PC-3 (cell line): ENCODE measurements around the gene PDLIM1. TPM values are rescaled to one million over a fixed set of nuclear protein-coding genes. Genes with fewer than 3 reads are reported as not detected.

ENCODE experiments used
- ATAC-seq: fragments of 200-7000 bp; cut with Tn5 transposase; 2 replicates; pipeline ENCODE4 v1.9.1; 2020; ENCODE audit warnings: mild to moderate bottlenecking, moderate library complexity
- BruUV-seq: library from RNA; stranded (reverse); fragments of 400-500 nt; replicated peaks from 2 replicates; lab custom pipeline; 2021; lab: Mats Ljungman, UMichigan
- CTCF ChIA-PET: fragments of 300-600 bp; sonication (Branson Sonifier 250); formaldehyde crosslinking; loops from one replicate; lab custom pipeline; 2022; ENCODE audit warnings: antibody characterized with exemption; lab: Charles Lee
- POLR2A ChIA-PET: fragments of 300-600 bp; sonication (Branson Sonifier 250); formaldehyde crosslinking; loops from one replicate; lab custom pipeline; 2022; ENCODE audit warnings: antibody characterized with exemption; ENCODE audit not compliant: unreplicated experiment; lab: Charles Lee
- DNase-seq: peaks from one replicate; pipeline ENCODE4 v3.0.0-alpha.2; 2015
- H2AFZ ChIP-seq: fragments of 300-600 bp; sonication (generic); 2 replicates; pipeline ENCODE4 v1.6.0; 2016; ENCODE audit warnings: antibody characterized with exemption, low read length
- H3F3A ChIP-seq: fragments of 300-600 bp; sonication (generic); one replicate; pipeline ENCODE4 v1.6.0; 2017; ENCODE audit warnings: antibody characterized with exemption, low read length, control low read depth, mild to moderate bottlenecking; ENCODE audit not compliant: unreplicated experiment
- H3K27ac ChIP-seq: fragments of 300-600 bp; sonication (generic); 2 replicates; pipeline ENCODE4 v1.5.1; 2016; ENCODE audit warnings: mild to moderate bottlenecking, low read length
- H3K27me3 ChIP-seq: fragments of 300-600 bp; sonication (generic); 2 replicates; pipeline ENCODE4 v1.6.1; 2016; ENCODE audit warnings: low read length, mixed read lengths
- H3K36me3 ChIP-seq: fragments of 300-600 bp; sonication (generic); 2 replicates; pipeline ENCODE4 v1.6.1; 2016; ENCODE audit warnings: low read depth, mixed run types, low read length, mixed read lengths
- H3K4me1 ChIP-seq: fragments of 300-600 bp; sonication (generic); 2 replicates; pipeline ENCODE4 v1.5.1; 2016; ENCODE audit warnings: low read length; ENCODE audit not compliant: insufficient read depth
- H3K4me2 ChIP-seq: fragments of 300-600 bp; sonication (generic); 2 replicates; pipeline ENCODE4 v1.6.0; 2016; ENCODE audit warnings: low read length
- H3K4me3 ChIP-seq: fragments of 300-600 bp; sonication (generic); 2 replicates; pipeline ENCODE4 v1.5.1; 2016; ENCODE audit warnings: mild to moderate bottlenecking, low read length, mixed read lengths
- H3K79me2 ChIP-seq: fragments of 300-600 bp; sonication (generic); 2 replicates; pipeline ENCODE4 v1.6.1; 2017; ENCODE audit warnings: low read length, mixed read lengths
- H3K9ac ChIP-seq: fragments of 300-600 bp; sonication (generic); 2 replicates; pipeline ENCODE4 v1.6.0; 2016; ENCODE audit warnings: mild to moderate bottlenecking, low read length
- H3K9me2 ChIP-seq: fragments of 300-600 bp; sonication (generic); replicated peaks from 2 replicates; pipeline ENCODE4 v1.6.1; 2016; ENCODE audit warnings: mixed run types, low read length, mixed read lengths
- H3K9me3 ChIP-seq: fragments of 300-600 bp; sonication (generic); 2 replicates; pipeline ENCODE4 v1.6.1; 2016; ENCODE audit warnings: low read length, mixed read lengths
- H4K20me1 ChIP-seq: fragments of 300-600 bp; sonication (generic); 2 replicates; pipeline ENCODE4 v1.6.1; 2016; ENCODE audit warnings: low read length, mixed read lengths
- EZH2 ChIP-seq: fragments of 300-600 bp; sonication (generic); IDR thresholded peaks from one replicate; pipeline ENCODE4 v1.6.1; 2017; ENCODE audit warnings: antibody characterized with exemption, mild to moderate bottlenecking, low read length; ENCODE audit not compliant: unreplicated experiment
- EZH2phosphoT487 ChIP-seq: fragments of 300-600 bp; sonication (generic); IDR thresholded peaks from 2 replicates; pipeline ENCODE4 v1.6.1; 2018; ENCODE audit warnings: mild to moderate bottlenecking, antibody characterized with exemption, low read length, borderline replicate concordance
- intact Hi-C: fragments of 100-400 bp; cut with micrococcal nuclease; formaldehyde crosslinking; loops from 2 replicates; pipeline ENCODE4 v1.9.0; 2023
- total RNA-seq: library from RNA; depleted of rRNA; stranded (reverse); fragments of >200 nt; gene quantifications from 2 replicates; pipeline ENCODE4 v1.2.3, GENCODE V29; 2014
- TF ChIP-seq, protein P1 (sequence below): fragments of 300-600 bp; sonication (generic); conservative IDR thresholded peaks from 2 replicates; pipeline ENCODE4 v1.5.1; 2017; ENCODE audit warnings: antibody characterized with exemption, low read depth, mild to moderate bottlenecking, low read length

PDLIM1 gene
- total RNA-seq, 1 experiment from 2014 or later = 28.2 TPM

DNA sequence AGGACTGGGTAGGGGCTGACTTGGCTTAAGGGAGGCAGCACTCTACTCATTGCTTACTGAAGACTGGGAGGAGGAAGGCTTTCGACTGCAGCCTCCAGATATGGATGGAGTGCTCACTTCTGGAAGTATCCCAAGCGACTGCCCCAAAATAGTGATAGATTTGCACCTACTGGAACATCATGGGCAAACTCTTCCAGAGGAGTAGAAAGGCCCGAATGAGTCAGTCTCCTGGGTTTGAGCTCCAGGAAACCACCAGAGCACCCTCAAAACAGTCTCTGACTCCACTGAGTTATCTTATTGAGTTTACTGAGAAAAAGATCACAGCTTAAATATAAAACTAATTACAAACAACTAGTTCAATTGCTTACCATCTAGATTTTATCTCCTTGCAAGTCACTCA, 37.2 kb upstream of the PDLIM1 start:
- ATAC-seq = no peak
- intact Hi-C loops = no loop called here
- Histone ChIP-seq H3K4me3 (no peak overlapping the region), H4K20me1 (no peaks in the 10 kb centered on the region), H3K9ac (no peak overlapping the region), H3K4me1 (peaks cover 33% of the 10 kb centered on the region), H3K27me3 (no peaks in the 10 kb centered on the region), H3K9me2 (no peaks in the 10 kb centered on the region), H3K9me3 (no peaks in the 10 kb centered on the region), H3K27ac (no peak overlapping the region), H3K4me2 (no peak overlapping the region), H3K36me3 (no peaks in the 10 kb centered on the region), H3F3A (no peaks in the 10 kb centered on the region), H3K79me2 (no peaks in the 10 kb centered on the region), H2AFZ (no peak overlapping the region)
- no peak for DNase-seq
- ChIA-PET POLR2A (no interaction called here), CTCF (no interaction called here)
- TF ChIP-seq, protein P1, sequence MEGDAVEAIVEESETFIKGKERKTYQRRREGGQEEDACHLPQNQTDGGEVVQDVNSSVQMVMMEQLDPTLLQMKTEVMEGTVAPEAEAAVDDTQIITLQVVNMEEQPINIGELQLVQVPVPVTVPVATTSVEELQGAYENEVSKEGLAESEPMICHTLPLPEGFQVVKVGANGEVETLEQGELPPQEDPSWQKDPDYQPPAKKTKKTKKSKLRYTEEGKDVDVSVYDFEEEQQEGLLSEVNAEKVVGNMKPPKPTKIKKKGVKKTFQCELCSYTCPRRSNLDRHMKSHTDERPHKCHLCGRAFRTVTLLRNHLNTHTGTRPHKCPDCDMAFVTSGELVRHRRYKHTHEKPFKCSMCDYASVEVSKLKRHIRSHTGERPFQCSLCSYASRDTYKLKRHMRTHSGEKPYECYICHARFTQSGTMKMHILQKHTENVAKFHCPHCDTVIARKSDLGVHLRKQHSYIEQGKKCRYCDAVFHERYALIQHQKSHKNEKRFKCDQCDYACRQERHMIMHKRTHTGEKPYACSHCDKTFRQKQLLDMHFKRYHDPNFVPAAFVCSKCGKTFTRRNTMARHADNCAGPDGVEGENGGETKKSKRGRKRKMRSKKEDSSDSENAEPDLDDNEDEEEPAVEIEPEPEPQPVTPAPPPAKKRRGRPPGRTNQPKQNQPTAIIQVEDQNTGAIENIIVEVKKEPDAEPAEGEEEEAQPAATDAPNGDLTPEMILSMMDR = no peak
- TF ChIP-seq EZH2phosphoT487 (no peak), EZH2 (no peak)
- BruUV-seq = no TSS peak

DNA sequence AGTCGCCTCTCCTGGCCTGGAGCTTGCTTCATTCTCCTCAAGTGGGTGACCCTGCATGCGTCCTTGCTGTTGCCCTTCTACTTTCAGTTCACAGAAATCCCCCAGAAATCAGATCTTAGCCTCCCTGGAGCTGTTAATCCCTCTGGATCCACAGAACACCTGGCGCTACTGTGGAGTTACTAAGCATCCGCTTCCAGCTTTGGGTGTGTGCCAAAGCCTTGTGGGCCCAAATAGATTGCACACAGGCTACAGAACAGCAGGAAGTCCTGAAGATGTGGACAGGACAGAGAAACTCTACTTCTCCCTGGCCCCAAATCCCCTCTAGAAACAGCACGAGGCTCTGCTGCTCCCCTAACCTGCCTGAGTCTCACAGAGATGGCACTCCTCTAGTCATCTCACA, 36.6 kb upstream of the PDLIM1 start:
- H3K4me1 ChIP-seq = peaks cover 29% of the 10 kb centered on the region
- H3K9ac ChIP-seq = no peak overlapping the region
- H2AFZ ChIP-seq = no peak overlapping the region
- no peaks in the 10 kb centered on the region for H3K9me3 ChIP-seq
- H3K36me3 ChIP-seq = no peaks in the 10 kb centered on the region
- no TSS peak for BruUV-seq
- CTCF ChIA-PET = no interaction called here
- DNase-seq (peak; percentile 36), ATAC-seq (no peak)
- POLR2A ChIA-PET = interaction anchor here (0.5 kb wide), 1 partner anchor 75 kb away, joined by 39 read pairs; no protein-coding TSS in a partner anchor
- no peaks in the 10 kb centered on the region for H3K79me2 ChIP-seq
- no peaks in the 10 kb centered on the region for H3F3A ChIP-seq
- no peak overlapping the region for H3K27ac ChIP-seq
- no peak overlapping the region for H3K4me2 ChIP-seq
- no peaks in the 10 kb centered on the region for H3K9me2 ChIP-seq
- no peaks in the 10 kb centered on the region for H4K20me1 ChIP-seq
- no peaks in the 10 kb centered on the region for H3K27me3 ChIP-seq
- H3K4me3 ChIP-seq = no peak overlapping the region
- intact Hi-C loops = no loop called here
- TF ChIP-seq EZH2phosphoT487 = no peak
- TF ChIP-seq EZH2 = no peak
- TF ChIP-seq, protein P1 = no peak

DNA sequence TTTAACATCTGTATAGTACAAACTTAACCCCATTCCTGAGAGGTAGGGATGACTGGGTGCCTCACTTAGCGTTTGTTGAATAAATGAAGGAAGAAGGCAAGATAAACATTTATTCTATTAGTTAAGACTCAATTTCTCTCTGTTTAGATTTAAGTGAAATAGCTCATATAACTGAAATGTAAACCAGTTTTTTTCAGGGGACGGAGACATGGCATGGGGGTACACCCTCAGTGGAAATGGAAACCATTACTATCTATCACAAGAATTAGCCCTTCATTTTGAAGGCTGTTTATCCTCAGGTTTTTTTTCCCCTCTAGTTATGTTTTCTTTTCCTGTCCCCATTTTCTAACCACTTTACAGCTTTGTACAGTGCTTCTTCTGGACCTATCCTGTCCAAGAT, 35.6 kb upstream of the PDLIM1 start:
- H3K79me2 ChIP-seq = no peaks in the 10 kb centered on the region
- H3F3A ChIP-seq = no peaks in the 10 kb centered on the region
- CTCF ChIA-PET = no interaction called here
- H3K36me3 ChIP-seq = no peaks in the 10 kb centered on the region
- no peak overlapping the region for H3K4me2 ChIP-seq
- H3K9me3 ChIP-seq = no peaks in the 10 kb centered on the region
- no peak overlapping the region for H2AFZ ChIP-seq
- DNase-seq (no peak), ATAC-seq (no peak)
- H3K4me3 ChIP-seq = no peak overlapping the region
- peaks cover 28% of the 10 kb centered on the region for H3K4me1 ChIP-seq
- H3K27ac ChIP-seq = no peak overlapping the region
- intact Hi-C loops = no loop called here
- no peaks in the 10 kb centered on the region for H3K27me3 ChIP-seq
- no peak for TF ChIP-seq EZH2
- POLR2A ChIA-PET = no interaction called here
- H3K9ac ChIP-seq = no peak overlapping the region
- H3K9me2 ChIP-seq = no peaks in the 10 kb centered on the region
- no TSS peak for BruUV-seq
- no peaks in the 10 kb centered on the region for H4K20me1 ChIP-seq
